ENCODE data around the gene SYT9. TPM values are rescaled to one million over a fixed set of nuclear protein-coding genes. Genes with fewer than 3 reads are reported as not detected.

SYT9 gene
- polyA plus RNA-seq, 1 donor, result 0.93 TPM

DNA sequence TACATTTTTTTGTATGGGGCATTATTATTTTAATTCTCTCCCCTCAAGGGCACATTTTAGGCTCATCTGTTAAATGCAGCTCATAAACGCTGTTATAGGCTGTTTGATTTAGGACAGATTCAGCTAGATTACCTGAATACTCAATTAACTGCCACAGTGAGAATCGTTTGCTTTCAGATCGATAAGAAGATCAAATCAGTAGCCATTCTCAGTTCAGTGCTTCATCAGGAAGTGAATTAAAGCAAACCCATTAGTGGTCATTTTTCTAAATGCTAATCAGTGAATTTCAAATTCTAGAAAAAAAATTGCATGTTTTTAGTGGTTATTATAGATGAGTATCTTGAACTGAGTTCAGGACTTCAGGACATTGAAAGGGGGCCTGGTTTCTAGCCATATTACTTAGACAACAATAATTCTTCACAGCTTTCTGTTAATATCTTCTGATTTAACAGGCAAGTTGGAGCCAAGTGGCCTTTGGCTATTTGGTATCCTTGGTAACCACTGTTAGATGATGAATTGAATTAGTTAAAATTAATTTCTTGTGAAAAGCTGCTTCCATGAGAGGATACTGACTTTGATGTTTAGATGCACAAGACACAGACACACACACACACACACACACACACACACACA lies 18.6 kb downstream of the SYT9 start:
- H3K9me3 ChIP-seq (ENCODE audit: control insufficient read depth, low read depth, low read length), result no peaks in the 10 kb centered on the region
- no peak overlapping the region for H3K4me3 ChIP-seq (ENCODE audit: low read length)
- H3K27ac ChIP-seq (ENCODE audit: low read length), result no peak overlapping the region
- H3K4me1 ChIP-seq (ENCODE audit: control insufficient read depth, insufficient read depth, low read length), result no peaks in the 10 kb centered on the region
- WGBS (ENCODE audit: insufficient coverage, low lambda C conversion rate), result 80% methylated on average over 1 of the region's 3 CpGs
- no peak for DNase-seq
- H3K36me3 ChIP-seq (ENCODE audit: control insufficient read depth, insufficient read depth, low read length), result no peaks in the 10 kb centered on the region
- no peaks in the 10 kb centered on the region for H3K27me3 ChIP-seq (ENCODE audit: control insufficient read depth, insufficient read depth, low read length)

DNA sequence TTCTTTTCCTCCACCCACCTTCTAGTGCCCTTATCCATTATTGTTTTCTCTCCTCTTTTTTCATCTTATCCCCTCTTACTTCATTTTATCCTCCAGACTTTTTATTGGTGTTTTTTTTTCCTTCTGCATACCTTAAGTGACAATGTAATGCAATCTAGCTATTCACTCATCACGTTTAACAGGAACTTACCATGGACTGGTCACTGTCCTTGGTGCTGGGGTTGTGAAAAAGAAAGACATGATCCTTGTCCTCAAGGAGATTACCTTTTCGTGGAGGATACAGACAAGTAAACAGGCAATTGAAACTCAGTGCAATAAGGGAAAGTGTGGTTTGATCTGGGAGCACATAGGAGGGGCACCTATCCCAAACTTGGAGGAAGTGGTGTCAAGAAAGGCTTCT lies 20.7 kb downstream of the SYT9 start:
- no peaks in the 10 kb centered on the region for H3K4me1 ChIP-seq (ENCODE audit: control insufficient read depth, insufficient read depth, low read length)
- no peak for DNase-seq
- no peaks in the 10 kb centered on the region for H3K9me3 ChIP-seq (ENCODE audit: control insufficient read depth, low read depth, low read length)
- no peak overlapping the region for H3K27ac ChIP-seq (ENCODE audit: low read length)
- WGBS (ENCODE audit: insufficient coverage, low lambda C conversion rate), result 67% methylated on average over 1 of the region's 2 CpGs
- H3K27me3 ChIP-seq (ENCODE audit: control insufficient read depth, insufficient read depth, low read length), result no peaks in the 10 kb centered on the region
- H3K4me3 ChIP-seq (ENCODE audit: low read length), result no peak overlapping the region
- no peaks in the 10 kb centered on the region for H3K36me3 ChIP-seq (ENCODE audit: control insufficient read depth, insufficient read depth, low read length)

DNA sequence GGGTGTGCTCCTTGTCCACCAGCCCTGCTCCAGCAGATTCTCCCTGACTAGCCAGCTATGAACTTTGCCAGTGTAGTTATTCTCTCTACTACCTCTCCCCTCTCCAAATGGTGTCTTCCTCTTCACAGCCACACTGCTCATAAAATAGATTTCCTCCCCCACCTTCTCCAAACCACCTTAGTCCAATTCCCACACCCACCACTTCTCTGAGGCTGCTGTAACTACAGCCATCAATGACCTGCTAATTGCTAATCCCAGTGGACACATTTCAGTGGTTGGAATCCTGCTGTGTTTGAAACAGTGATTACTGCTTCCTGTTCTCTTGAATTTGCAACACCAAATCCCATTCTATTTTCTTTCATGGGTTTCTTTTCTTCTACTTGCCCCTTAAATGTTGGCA lies 23.4 kb downstream of the SYT9 start:
- DNase-seq, result no peak
- H3K27me3 ChIP-seq (ENCODE audit: control insufficient read depth, insufficient read depth, low read length), result no peaks in the 10 kb centered on the region
- no peak overlapping the region for H3K27ac ChIP-seq (ENCODE audit: low read length)
- H3K4me1 ChIP-seq (ENCODE audit: control insufficient read depth, insufficient read depth, low read length), result no peaks in the 10 kb centered on the region
- no peaks in the 10 kb centered on the region for H3K36me3 ChIP-seq (ENCODE audit: control insufficient read depth, insufficient read depth, low read length)
- no peaks in the 10 kb centered on the region for H3K9me3 ChIP-seq (ENCODE audit: control insufficient read depth, low read depth, low read length)
- no peak overlapping the region for H3K4me3 ChIP-seq (ENCODE audit: low read length)

DNA sequence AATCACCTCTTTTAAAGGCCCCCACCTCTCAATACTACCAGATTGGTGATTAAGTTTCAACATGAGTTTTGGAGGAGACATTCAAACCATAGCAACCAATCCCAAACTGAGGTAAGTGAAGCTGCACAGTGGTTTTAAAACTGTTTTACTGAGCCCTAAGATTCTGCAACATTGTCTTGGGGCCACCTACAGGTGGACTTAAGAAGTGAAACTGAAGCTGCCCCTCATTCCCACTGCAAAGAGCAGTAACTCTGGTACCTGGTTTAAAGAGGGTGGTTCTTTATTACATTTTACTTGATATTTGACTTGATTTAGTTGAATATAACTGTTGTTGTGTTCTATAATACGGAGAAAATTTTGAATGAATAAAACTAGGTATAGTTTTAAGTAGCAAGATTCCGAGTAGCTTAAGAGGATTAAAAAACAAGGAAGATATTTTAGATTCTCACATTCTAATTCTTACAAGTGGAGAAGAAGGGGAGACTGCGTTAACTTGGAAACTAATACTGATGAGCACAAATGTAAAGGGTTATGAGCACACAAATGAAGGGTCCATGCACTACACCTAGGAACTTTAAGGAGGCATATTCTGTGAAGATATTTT lies 26.7 kb downstream of the SYT9 start:
- Histone ChIP-seq H3K27ac (ENCODE audit: low read length) (no peak overlapping the region), H3K27me3 (ENCODE audit: control insufficient read depth, insufficient read depth, low read length) (no peaks in the 10 kb centered on the region), H3K36me3 (ENCODE audit: control insufficient read depth, insufficient read depth, low read length) (no peaks in the 10 kb centered on the region), H3K4me3 (ENCODE audit: low read length) (no peak overlapping the region), H3K9me3 (ENCODE audit: control insufficient read depth, low read depth, low read length) (no peaks in the 10 kb centered on the region), H3K4me1 (ENCODE audit: control insufficient read depth, insufficient read depth, low read length) (no peaks in the 10 kb centered on the region)
- 39% methylated on average over 2 of the region's 3 CpGs for WGBS (ENCODE audit: insufficient coverage, low lambda C conversion rate)
- peak in 1 of 2 donors; percentile 5 for DNase-seq

DNA sequence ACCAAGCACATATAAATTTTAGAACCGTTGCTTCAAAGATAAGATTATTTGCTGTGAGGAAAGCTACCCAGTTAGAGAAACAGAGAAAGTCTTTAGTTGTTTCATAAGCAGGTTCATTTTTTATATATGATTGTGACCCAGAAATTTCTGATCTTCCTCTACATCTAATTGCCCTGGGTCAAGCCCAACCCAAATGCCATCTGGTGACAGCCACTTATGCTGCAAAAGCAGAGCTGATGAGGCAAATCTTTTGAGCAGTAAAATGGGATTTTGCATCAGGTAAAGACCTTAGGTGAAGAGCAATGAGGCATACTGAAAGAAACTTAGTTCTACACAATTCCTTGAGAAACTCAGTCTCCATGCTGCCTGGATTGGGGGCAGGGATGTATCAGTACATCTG lies 28.0 kb downstream of the SYT9 start:
- Histone ChIP-seq H3K27me3 (ENCODE audit: control insufficient read depth, insufficient read depth, low read length) (no peaks in the 10 kb centered on the region), H3K27ac (ENCODE audit: low read length) (no peak overlapping the region), H3K36me3 (ENCODE audit: control insufficient read depth, insufficient read depth, low read length) (no peaks in the 10 kb centered on the region), H3K9me3 (ENCODE audit: control insufficient read depth, low read depth, low read length) (no peaks in the 10 kb centered on the region), H3K4me3 (ENCODE audit: low read length) (no peak overlapping the region), H3K4me1 (ENCODE audit: control insufficient read depth, insufficient read depth, low read length) (no peaks in the 10 kb centered on the region)
- WGBS (ENCODE audit: insufficient coverage, low lambda C conversion rate), result no CpG with 5 or more reads among the region's 1 CpG
- DNase-seq, result no peak

DNA sequence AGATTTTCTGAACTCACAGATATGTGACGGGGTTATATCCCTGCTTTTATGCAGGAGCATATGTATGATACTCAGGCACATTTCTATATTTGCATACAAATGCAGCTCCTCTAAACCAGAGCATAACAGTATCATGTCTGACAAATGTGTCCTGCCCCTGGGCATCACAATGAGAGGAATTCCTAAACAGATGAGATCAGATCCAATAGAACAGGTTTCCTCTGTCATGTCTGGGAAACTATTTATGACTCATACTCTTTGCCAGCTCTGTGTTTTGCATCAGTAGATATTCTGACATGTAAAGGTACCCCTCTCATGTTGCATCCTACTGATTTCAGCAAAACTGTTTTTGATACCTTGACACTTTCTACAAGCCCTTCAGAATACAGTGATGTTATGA lies 29.4 kb downstream of the SYT9 start:
- no peak overlapping the region for H3K4me3 ChIP-seq (ENCODE audit: low read length)
- no peak overlapping the region for H3K27ac ChIP-seq (ENCODE audit: low read length)
- DNase-seq, result no peak
- no peaks in the 10 kb centered on the region for H3K27me3 ChIP-seq (ENCODE audit: control insufficient read depth, insufficient read depth, low read length)
- H3K9me3 ChIP-seq (ENCODE audit: control insufficient read depth, low read depth, low read length), result no peaks in the 10 kb centered on the region
- H3K4me1 ChIP-seq (ENCODE audit: control insufficient read depth, insufficient read depth, low read length), result no peaks in the 10 kb centered on the region
- no CpG with 5 or more reads among the region's 1 CpG for WGBS (ENCODE audit: insufficient coverage, low lambda C conversion rate)
- no peaks in the 10 kb centered on the region for H3K36me3 ChIP-seq (ENCODE audit: control insufficient read depth, insufficient read depth, low read length)

DNA sequence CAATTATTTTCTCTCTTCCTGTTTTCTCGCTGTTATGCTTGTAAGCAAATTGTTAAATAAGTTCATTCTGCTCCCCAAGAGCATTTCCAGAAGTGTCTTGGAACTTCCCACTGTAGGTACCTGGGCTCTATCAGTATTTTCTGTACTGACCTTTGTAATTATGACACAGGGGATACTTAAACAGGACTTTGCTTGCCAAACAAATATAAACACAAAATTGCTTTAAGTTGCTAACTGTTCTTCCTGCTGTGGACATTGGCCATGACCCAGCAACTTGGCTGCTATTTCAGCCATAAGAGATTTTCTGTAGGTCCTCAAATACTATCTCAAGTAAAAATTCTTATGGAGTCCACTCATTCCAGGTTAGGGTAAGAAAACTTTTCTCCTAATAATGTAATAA lies 30.1 kb downstream of the SYT9 start:
- no CpG with 5 or more reads among the region's 1 CpG for WGBS (ENCODE audit: insufficient coverage, low lambda C conversion rate)
- no peaks in the 10 kb centered on the region for H3K27me3 ChIP-seq (ENCODE audit: control insufficient read depth, insufficient read depth, low read length)
- H3K36me3 ChIP-seq (ENCODE audit: control insufficient read depth, insufficient read depth, low read length), result no peaks in the 10 kb centered on the region
- no peak overlapping the region for H3K27ac ChIP-seq (ENCODE audit: low read length)
- H3K4me3 ChIP-seq (ENCODE audit: low read length), result no peak overlapping the region
- no peak for DNase-seq
- no peaks in the 10 kb centered on the region for H3K9me3 ChIP-seq (ENCODE audit: control insufficient read depth, low read depth, low read length)
- H3K4me1 ChIP-seq (ENCODE audit: control insufficient read depth, insufficient read depth, low read length), result no peaks in the 10 kb centered on the region

DNA sequence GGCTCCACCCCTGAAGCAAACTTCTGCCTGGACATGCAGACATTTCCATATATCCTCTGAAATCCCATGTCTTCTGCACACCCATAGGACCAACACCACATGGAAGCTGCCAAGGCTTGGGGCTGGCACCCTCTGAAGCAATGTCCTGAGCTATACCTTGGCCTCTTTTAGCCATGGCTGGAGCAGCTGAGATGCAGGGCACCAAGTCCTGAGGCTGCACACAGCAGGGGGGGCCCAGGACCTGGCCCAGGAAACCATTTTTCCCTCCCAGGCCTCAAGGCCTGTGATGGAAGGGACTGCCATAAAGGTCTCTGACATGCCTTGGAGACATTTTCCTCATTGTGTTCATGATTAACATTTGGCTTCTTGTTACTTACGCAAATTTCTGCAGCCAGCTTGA lies 34.5 kb downstream of the SYT9 start:
- no peak for DNase-seq
- Histone ChIP-seq H3K4me1 (ENCODE audit: control insufficient read depth, insufficient read depth, low read length) (no peaks in the 10 kb centered on the region), H3K27ac (ENCODE audit: low read length) (no peak overlapping the region), H3K27me3 (ENCODE audit: control insufficient read depth, insufficient read depth, low read length) (no peaks in the 10 kb centered on the region), H3K4me3 (ENCODE audit: low read length) (no peak overlapping the region), H3K36me3 (ENCODE audit: control insufficient read depth, insufficient read depth, low read length) (no peaks in the 10 kb centered on the region), H3K9me3 (ENCODE audit: control insufficient read depth, low read depth, low read length) (no peaks in the 10 kb centered on the region)
- 83% methylated on average over 1 of the region's 1 CpG for WGBS (ENCODE audit: insufficient coverage, low lambda C conversion rate)

DNA sequence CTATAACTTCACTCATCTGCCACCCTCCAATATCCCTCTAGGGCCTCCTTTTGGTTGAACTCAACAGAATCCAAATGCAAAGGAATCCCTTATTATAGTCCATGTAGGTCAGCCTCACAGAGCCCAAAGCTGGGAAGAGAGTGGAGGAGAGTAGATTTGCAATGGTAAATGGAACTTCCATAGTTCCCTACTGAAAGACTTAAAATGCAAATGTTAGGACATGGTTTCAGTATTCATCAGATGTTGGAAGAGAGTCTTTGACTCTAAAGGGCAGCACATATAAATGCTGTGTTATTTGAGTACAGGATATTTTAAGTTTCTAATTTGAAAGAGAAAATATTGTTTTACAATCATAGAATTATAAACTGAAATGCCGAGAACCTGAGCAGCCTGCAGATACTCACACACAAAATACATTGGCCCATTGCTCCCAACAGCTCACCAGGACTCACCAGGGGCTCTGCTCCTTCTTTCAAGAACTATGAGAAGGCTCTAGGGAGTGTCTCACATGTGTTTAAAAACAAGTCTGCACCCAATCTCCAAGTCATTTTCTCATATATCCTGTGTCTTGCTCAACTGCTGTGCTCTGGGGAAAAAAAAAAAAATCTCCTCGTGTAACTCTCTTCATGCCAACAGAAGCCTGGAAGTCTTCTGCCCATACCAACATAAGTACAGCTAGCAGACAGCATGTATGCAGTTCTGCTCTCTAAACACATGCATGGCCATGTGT lies 39.6 kb downstream of the SYT9 start:
- no peaks in the 10 kb centered on the region for H3K36me3 ChIP-seq (ENCODE audit: control insufficient read depth, insufficient read depth, low read length)
- WGBS (ENCODE audit: insufficient coverage, low lambda C conversion rate), result no CpG with 5 or more reads among the region's 2 CpGs
- no peaks in the 10 kb centered on the region for H3K27me3 ChIP-seq (ENCODE audit: control insufficient read depth, insufficient read depth, low read length)
- no peak overlapping the region for H3K4me3 ChIP-seq (ENCODE audit: low read length)
- H3K4me1 ChIP-seq (ENCODE audit: control insufficient read depth, insufficient read depth, low read length), result no peaks in the 10 kb centered on the region
- DNase-seq, result no peak
- H3K27ac ChIP-seq (ENCODE audit: low read length), result no peak overlapping the region
- H3K9me3 ChIP-seq (ENCODE audit: control insufficient read depth, low read depth, low read length), result no peaks in the 10 kb centered on the region

DNA sequence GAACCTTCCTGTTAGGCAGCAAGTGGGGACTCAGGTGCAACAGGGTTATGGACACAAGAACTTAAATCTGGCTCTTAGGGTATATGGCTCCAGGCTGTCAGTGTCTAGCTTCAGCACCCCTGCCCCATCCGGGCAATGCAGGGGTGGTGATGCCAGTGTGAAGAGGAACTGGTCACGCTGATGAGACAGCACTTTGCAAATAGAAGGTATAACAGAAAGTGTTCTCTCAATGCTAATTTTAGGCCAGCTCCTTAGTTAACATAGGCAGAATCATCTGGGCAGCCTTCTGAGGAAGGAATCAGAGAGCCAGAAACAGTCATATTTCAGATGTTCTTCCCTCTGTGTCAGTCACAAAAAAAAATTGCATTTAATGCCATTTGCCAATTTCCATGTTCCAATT lies 41.2 kb downstream of the SYT9 start:
- no peaks in the 10 kb centered on the region for H3K36me3 ChIP-seq (ENCODE audit: control insufficient read depth, insufficient read depth, low read length)
- no peaks in the 10 kb centered on the region for H3K9me3 ChIP-seq (ENCODE audit: control insufficient read depth, low read depth, low read length)
- no peaks in the 10 kb centered on the region for H3K4me1 ChIP-seq (ENCODE audit: control insufficient read depth, insufficient read depth, low read length)
- no peak overlapping the region for H3K27ac ChIP-seq (ENCODE audit: low read length)
- no peak for DNase-seq
- WGBS (ENCODE audit: insufficient coverage, low lambda C conversion rate), result no CpG with 5 or more reads among the region's 2 CpGs
- no peak overlapping the region for H3K4me3 ChIP-seq (ENCODE audit: low read length)
- no peaks in the 10 kb centered on the region for H3K27me3 ChIP-seq (ENCODE audit: control insufficient read depth, insufficient read depth, low read length)

DNA sequence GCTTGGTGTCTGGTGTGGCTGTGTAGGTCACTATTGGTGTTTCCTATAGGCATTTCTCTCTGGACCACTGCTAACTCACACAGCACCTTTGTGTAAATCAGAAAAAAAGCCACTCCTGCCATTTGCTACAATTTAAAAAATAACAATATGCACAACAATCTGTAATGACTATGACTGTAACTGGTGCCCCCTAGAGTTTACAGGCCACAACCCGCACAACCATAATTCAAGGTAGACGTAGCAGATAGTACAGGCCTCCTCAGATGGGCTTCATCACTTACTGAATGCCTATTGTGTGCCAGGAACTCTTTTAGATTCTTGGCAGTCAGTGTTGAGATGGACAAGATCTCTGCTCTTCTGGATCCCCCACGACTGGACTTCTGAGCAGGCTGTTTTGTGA lies 47.7 kb downstream of the SYT9 start:
- Histone ChIP-seq H3K27ac (ENCODE audit: low read length) (no peak overlapping the region), H3K27me3 (ENCODE audit: control insufficient read depth, insufficient read depth, low read length) (no peaks in the 10 kb centered on the region), H3K9me3 (ENCODE audit: control insufficient read depth, low read depth, low read length) (no peaks in the 10 kb centered on the region), H3K4me3 (ENCODE audit: low read length) (no peak overlapping the region), H3K36me3 (ENCODE audit: control insufficient read depth, insufficient read depth, low read length) (no peaks in the 10 kb centered on the region), H3K4me1 (ENCODE audit: control insufficient read depth, insufficient read depth, low read length) (no peaks in the 10 kb centered on the region)
- no CpG with 5 or more reads among the region's 3 CpGs for WGBS (ENCODE audit: insufficient coverage, low lambda C conversion rate)
- no peak for DNase-seq
